Activated CD4-positive, alpha-beta T cell treated with anti-CD3 and anti-CD28 coated beads, Interleukin-2, amount 50 U/mL, for 1 hour (primary cell): Measurements from ENCODE around the gene POLR1G.
A peak's percentile ranks its signal among the peaks of the same experiment; 100 is the strongest.
"Not testable (repeated sequence)": the region's sequence is repeated elsewhere in the genome, so short reads cannot be mapped to it uniquely, and the experiment has no call there.

ENCODE experiments used
- DNase-seq: peaks from one replicate; pipeline ENCODE4 v3.0.0-alpha.2; 2020

POLR1G gene

DNA sequence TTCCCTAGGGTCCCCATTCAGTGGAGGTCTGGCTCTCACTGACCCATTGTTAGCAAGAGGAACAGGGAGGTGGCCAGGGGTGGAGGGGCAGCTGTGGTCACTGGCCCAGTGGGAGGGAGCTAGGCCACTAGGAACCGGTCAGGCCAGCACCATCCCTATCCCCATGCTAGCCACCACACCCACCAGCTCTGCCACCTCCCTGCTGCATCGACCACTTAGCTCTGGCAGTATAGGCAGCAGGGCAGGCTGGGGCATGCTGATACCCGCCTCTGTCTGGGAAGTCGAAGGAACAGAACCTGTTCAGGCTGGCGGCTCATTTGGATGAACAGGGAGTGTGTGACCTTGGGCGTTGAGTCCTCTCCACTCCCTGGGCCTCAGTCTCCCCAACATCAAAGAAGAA is 6.3 kb upstream of the POLR1G start:
- DNase-seq: no peak

DNA sequence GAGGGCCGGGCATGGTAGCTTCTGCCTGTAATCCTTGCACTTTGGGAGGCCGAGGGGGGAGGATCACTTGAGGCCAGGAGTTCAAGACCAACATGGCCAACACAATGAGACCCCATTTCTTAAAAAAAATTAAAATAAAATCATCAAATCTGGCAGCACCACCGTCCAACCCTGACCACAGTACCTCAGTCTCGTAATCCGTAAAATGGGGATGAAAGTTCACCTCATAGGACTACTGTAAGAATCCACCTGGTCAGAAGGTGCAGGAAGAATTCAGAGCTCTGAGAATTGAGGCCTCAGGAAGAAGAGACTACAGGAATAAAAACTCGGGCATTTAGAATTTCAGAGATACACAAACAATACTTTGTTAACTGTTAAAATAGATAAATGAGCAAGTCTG is 4.6 kb upstream of the POLR1G start:
- DNase-seq: no peak

DNA sequence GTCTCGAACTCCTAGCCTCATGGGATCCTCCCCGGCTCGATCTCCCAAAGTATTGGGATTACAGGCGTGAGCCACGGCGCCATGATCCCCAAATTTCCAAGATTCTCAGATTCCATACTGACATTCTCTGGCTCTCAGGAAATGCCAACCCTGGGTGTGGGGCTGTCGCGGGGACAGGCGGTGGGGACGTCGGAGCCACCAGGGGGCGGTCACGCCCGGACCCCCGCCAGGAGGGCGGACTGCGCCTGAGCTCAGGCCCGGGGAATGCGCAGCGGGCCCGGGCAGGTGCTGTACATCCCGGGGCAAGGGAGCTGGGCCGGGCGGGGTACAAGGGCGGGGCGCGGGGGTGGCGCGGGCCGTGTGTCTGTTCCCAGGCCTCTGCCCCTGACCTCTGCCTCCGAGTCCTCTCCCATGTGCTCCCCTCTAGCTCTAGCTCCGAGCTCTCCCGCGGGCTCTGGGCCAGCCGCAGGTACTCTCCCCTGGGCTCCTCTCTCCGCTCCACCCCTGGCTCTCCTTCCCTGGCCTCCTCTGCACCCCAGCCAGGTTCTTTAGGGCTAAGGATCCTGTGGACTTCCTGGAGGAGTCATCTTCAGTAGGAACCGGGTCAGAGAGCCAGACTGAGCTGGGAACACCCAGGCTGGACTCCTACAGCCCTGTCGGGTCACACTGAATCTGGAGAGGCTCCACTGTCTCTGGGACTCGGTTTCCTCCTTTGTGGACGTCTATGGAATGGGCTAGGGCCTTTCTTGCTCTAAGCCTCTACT is 4.0 kb upstream of the POLR1G start:
- DNase-seq: no peak

DNA sequence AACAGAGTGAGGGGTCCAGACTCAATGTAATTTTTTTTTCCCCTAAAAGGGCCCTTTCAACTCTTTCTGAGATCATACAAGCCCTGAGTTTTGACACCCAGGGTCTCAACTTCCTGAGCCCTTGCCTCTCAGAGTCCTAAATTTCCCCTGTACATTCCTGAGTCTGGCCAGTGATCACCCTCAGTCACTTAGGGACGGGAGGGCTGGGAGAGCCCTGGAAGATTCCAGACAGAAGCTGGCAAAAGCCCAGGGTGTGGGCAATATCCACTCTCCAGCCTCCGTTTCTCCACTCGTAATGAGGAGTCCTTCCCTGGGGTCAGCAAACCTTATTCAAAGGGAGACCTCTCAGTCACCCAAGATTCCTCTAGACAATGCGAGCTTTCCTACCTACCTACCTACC is 3.2 kb upstream of the POLR1G start:
- no peak for DNase-seq

DNA sequence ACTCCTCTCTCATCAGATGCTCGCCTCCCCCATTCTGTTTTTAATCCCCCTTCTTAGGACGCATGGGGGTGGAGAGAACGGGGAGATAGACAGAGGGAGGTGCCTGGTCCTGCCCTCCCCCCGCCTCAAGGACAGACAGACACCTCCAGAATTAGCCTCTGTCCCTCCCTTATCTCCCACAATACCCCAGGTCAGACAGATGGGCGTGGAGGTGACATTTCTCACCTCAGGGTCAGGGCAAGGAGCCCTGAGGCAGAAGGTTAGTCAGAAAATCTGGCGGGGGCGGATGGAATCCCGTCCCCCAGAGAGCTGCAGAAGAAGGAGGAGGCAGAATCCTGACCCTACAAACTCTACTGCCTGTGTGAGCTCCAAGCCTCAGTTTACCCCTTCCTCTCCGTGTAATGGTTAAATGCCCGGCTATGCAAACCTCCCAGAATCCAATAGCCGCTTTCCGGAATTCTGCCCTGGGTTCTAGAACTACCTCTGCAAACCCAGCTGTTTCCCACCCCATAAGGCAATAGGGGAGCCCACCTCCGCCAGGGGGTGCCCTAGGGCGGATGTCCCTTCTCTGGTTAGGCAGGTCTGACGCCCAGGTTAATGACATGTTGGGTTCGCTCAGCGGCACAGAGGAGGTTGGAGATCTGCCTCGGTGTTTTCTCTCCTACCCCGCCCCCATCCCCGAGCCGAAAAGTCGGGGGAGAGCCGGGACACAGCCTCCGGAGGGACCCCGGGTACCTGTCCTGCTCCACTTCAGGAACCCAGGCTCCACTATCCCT is 2.5 kb upstream of the POLR1G start:
- peak; percentile 60 for DNase-seq

DNA sequence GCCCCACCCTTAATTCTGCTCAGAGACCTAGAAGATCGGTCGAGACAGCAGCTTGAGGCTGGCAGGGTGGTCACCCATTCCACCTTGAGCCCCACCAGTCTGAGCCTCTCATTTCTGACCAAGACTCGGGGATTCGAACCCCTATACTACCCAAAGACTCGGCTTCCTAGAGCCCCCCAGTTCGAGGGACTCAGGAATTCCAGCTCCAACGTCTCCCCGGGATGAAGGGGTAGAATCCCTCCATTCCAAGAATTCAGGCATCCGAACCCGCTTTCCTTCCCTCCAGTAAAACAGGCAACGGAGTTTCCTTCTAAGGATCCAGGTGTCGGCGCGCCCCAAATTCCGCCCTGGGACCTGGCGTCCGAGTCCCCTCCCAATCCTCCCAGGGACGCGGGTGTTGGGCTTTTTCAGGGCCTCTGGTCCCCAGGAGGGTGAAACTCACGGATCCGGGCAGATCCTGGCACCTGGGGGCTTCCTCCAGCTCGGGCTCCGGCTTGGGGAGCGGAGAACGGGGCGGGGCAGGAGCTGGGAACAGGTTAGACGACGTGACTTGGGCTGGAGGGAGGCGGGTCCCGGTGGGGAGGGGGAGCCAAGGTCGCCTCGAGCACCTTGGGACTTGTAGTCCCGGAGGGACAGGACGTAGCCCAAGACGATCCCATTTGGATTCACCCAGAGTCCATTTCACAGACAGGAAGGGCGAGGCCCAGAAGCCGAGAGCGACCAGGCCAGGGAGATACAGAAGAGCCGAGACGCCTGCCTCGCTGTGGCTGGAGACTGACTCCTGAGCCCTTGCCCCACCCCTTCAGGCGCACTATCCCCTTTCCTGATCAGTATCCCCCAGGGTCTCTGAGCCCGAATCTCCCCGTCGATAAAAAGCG is 1.6 kb upstream of the POLR1G start, which contains the start of gene PPP1R13L:
PPP1R13L (minus strand) TSS at position 513 of the 878 bp plus-strand sequence. CDS start 6,751 bp downstream, outside the sequence.
- DNase-seq: peak; percentile 42

DNA sequence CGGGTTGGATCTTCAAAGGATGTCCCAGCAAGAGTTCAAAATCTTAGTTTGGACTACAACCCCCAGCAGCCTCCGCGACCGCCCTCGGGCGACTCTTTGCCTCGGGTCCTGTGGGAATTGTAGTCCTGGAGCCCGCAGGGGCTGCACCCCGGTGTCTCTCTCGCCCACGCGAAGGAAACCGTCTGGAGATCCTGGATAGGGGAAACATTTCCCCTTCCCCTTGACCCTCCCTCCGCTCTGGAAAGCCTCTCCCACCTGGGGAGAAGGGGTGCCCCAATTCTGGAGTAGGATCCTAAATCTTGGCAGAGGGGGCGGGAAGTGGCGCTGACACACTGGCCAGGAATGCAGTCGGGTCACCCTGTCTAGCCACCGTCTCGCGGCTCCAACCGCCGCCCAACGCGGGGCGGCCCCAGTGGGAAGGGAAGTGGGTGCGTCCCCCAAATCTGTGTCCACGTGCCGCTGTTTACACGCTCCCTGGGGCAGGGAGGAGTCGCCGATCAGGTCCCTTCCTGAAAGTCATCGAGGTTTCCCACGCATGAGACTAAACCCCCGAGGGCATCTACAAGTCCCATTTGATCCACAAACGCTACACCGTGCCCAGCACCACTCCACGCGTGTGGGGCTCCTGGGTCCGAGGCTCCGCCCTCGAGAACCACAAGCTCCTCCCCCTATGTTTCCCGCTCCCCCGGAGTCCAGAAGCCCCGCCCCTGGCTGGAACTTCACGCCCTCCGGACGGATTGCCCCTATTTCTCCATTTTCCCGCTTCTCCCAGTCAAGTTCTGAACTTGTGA is 814 bp upstream of the POLR1G start:
- peak; percentile 83 for DNase-seq

DNA sequence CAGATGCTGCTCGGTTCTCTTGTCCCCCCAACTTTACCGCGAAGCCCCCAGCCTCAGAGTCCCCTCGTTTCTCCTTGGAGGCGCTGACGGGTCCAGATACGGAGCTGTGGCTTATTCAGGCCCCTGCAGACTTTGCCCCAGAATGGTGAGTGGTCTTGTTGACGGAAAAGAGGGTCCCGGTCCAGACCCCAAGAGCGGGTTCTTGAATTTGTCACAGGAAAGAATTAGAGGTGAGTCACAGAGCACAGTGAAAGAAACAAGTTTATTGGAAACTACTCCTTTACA is 589 bp downstream of the POLR1G start:
- no peak for DNase-seq

DNA sequence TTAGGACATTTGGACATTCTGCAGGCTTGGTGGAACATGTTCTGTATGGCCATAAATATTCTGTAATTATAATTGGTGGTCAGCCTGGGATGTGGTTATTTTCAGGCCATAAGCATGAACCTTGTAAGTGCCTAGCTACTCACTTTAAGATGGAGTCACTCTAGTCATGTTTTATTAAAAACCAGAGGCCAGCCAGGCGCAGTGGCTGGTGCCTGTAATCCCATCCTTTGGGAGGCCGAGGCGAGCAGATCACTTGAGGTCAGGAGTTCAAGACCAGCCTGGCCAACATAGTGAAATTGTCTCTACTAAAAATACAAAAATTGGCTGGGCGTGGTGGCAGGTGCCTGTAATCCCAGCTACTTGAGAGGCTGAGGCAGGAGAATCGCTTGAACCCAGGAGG is 1.1 kb downstream of the POLR1G start:
- DNase-seq: not testable (repeated sequence)

DNA sequence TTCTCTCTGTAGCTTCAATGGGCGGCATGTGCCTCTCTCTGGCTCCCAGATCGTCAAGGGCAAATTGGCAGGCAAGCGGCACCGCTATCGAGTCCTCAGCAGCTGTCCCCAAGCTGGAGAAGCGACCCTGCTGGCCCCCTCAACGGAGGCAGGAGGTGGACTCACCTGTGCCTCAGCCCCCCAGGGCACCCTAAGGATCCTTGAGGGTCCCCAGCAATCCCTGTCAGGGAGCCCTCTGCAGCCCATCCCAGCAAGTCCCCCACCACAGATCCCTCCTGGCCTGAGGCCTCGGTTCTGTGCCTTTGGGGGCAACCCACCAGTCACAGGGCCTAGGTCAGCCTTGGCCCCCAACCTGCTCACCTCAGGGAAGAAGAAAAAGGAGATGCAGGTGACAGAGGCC is 1.7 kb downstream of the POLR1G start:
- no peak for DNase-seq

DNA sequence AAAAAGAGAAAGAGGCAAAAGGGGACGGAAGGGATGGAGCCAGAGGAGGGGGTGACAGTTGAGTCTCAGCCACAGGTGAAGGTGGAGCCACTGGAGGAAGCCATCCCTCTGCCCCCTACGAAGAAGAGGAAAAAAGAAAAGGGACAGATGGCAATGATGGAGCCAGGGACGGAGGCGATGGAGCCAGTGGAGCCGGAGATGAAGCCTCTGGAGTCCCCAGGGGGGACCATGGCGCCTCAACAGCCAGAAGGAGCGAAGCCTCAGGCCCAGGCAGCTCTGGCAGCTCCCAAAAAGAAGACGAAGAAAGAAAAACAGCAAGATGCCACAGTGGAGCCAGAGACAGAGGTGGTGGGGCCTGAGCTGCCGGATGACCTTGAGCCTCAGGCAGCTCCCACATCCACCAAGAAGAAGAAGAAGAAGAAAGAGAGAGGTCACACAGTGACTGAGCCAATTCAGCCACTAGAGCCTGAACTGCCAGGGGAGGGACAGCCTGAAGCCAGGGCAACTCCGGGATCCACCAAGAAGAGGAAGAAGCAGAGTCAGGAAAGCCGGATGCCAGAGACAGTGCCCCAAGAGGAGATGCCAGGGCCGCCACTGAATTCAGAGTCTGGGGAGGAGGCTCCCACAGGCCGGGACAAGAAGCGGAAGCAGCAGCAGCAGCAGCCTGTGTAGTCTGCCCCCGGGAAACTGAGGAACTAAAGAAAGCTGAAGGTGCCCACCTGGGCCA is 2.5 kb downstream of the POLR1G start:
- no peak for DNase-seq

DNA sequence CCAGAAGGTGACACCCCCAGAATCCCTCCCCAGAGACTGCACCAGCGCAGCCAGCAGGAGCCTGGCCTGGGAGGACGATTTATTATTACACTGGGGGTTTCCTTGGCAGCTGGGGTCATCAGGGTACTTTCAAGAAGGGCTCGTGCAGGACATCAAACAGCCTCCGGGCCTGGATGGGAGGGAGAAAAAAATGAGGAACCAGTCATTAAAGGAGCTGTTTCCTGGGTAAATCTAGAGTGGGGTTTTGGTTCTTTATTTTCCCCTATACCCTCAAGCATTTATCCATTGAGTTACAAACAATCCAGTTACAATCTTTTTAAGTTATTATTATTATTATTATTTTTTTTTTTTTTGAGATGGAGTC is 3.1 kb downstream of the POLR1G start:
- DNase-seq: no peak

DNA sequence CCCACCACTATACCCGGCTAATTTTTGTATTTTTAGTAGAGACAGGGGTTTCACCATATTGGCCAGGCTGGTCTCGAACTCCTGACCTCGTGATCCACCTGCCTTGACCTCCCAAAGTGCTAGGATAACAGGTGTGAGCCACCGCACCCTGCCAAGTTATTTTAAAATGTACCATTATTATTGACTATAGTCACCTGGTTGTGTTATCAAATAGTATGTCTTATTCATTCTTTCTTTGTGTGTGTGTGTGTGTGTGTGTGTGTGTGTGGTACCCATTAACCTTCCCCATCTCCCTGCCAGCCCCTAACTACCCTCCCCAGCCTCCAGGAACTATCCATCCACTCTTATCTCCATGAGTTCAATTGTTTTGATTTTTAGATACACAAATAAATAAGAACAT is 3.9 kb downstream of the POLR1G start:
- DNase-seq: not testable (repeated sequence)

DNA sequence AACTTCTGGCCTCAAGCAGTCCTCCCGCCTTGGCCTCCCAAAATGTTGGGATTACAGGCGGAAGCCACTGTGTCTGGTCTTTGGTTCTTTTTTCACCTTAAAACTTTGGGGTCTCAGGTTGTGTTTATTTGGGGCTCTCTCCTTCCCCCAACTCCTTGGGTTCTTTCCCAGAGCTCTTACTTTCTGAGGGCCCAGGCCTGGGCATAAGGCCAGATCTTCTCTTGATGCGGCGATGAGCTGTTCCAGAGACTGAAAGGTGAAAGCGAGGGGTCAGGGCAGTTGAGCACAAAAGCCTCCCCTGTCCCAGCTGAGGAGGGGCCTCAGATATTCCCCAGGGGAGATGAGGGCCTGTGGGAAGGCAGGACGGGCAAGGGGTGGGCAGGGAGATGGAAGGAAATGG is 7.1 kb downstream of the POLR1G start:
- no peak for DNase-seq

DNA sequence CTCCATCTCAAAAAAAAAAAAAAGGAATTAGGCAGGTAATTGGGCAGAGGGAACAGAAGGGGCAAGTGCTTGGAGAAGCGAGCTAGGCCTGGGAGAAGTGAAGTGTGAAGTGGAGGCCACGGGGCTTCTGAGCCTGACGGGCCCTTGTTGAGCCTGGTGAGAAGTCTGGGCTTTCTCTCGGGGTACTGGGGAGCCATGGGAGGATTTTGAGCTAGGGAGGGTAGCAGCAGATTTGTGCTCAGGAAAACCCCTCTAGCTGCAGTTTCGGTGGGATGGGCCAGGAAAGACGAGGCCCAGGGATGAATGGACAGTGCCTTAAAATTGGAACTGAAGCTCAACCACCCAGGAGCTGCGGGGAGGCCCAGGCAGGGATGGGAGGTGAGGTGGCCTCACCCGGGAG is 8.0 kb downstream of the POLR1G start:
- DNase-seq: no peak

DNA sequence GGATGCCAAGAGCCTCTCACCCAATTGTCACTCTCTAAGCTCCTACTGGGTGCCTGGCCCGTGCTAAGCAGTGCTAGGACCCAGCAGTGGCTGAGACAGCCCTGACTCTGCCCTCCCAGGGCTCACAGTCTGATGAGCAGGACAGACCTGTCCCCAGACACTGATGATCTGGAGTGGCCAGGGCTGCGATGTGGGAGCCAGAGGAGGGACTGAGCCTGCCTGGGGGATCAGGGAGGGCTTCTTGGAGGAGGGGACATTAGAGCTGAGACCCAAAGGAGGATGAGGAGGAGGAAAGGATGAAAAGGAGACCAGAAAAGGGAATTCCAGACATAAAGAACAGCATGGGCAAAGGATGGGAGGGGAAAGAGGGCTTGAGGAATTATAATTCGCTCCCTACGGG is 10.7 kb downstream of the POLR1G start:
- no peak for DNase-seq

DNA sequence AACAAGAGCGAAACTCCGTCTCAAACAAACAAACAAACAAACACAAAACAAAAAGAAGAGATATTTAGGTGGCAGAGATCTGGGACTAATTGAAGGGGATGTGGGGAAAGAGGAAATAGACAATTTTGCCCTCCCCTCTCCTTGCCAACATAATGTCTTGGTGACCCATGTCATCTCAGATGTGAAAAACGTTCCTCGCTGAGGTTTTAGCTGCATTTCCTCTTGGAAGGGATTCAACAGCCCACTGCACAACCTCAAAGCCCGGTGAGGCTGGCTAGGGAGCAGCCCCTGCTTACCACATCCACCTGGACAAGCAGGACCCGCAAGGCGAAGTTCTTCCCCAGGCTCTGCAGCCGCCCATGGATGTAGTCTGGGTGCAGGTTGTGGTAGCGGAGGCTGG is 12.4 kb downstream of the POLR1G start:
- no peak for DNase-seq

DNA sequence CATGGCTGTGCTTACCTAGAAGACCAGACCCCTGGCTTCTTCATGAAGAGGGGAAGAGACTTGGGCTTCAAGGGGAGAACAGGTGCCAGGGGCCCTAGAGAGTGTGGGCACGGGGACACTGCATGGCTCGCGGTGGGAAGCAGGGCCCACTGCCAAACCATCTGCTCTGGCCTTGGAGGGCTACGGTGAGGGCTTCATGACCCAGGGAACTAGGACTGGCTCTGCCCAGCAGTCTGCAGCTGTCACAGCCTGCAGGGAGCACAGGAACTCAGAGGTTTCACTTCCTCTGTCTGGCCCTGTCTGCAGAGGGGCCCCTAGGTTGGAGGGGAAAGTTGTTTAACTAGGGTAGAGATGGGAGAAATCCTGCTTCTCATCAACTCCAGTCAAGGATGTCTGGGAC is 13.0 kb downstream of the POLR1G start:
- no peak for DNase-seq

DNA sequence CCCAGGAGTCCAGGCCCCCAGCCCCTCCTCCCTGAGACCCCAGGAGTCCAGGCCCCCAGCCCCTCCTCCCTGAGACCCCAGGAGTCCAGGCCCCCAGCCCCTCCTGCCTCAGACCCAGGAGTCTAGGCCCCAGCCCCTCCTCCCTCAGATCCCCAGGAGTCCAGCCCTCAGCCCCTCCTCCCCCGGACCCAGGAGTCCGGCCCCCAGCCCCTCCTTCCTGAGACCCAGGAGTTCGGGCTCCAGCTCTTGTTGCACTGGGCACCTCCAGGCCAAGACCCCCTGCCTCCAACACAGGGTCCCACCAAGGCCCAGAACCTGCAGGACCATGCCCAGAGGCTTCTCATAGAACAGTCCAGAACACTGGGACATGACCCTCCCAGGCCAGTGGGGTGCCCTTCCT is 13.5 kb downstream of the POLR1G start:
- DNase-seq: no peak

DNA sequence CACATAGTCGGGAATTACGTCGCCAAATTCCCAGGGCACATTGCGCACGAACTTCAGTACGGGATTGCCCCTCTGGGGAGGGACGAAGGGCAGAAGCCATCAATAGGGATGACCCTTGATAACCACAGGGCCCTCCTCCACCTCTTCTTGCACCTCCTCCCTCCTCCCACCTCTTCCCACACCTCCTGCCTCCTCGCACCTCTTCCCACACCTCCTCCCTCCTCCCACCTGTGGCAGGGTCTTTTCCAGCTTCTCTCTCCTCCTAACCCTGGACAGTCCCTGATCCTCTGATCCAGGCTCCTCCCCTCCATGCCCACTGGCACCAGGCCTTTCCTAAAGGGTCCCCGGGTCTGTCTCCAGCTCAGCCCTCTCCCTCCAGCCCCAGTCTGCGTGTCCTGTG is 13.9 kb downstream of the POLR1G start:
- DNase-seq: no peak

DNA sequence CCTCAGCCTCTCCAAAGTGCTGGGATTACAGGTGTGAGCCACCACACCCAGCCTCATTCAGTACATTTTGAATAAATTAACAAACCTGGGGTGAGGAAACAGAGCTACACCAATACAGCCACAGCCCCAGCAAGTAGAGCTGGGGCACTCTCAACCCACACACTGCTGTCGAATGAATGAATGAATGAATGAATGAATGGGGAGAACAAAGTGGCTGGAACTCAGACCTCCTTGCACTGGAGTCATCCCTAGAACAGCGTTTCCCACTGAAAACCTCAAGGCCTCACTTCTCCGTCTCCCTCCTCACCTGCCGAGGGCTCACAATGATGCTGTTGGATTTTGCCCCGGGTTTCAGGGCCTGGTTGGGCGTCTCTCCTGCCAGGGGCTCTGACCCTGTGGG is 14.4 kb downstream of the POLR1G start:
- no peak for DNase-seq

DNA sequence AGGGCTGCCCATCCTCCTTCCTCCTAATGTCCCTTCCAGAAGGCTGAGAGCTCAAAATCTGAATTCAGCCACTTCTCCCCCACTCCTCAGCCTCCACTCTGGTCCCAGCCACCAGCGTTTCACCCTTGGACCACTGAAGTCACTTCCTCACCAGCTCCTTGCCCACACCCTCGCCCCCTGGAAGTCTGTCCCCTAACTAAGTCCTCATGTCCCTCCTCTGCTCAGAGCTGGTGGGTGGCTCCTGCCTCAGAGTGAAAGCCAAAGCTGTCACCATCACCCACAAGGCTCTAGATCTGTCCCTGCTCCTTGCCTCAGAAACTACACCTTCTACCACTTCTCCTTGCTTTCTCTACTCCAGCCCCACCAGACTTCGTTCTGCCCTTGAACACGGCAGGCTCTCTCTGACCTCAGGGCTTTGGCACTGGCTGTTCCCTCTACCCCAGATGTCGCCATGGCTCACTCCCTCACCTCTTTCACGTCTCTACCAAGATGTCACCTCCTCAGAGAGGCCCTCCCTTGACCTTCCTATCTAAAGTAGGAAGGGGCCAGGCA is 15.6 kb downstream of the POLR1G start:
- no peak for DNase-seq
